Thyroid gland (tissue), 4 donors: ENCODE measurements around the gene RAD54L.

ENCODE experiments used
- POLR2A ChIP-seq, 2 donors: fragments of 450-650 bp; IDR thresholded peaks; one replicate each; pipeline ENCODE4 v1.6.1; 2017; ENCODE audit warnings: antibody characterized with exemption in 2 of 2, mild to moderate bottlenecking in 2 of 2, moderate library complexity in 1 of 2
- TF ChIP-seq, protein P1 (sequence below), 6 experiments: fragments of 200-600 bp in 3 of 6; fragments of 450-650 bp in 3 of 6; sonication (generic) in 3 of 6; IDR thresholded peaks; one replicate each; pipeline ENCODE4 v1.5.1; 2016 to 2019; ENCODE audit warnings: antibody characterized with exemption in 6 of 6, mild to moderate bottlenecking in 2 of 6, inconsistent platforms in 1 of 6, moderate library complexity in 1 of 6

GRCh38 chr1:46288485-46289133, 41.0 kb downstream of the RAD54L start:
- TF ChIP-seq, protein P1, sequence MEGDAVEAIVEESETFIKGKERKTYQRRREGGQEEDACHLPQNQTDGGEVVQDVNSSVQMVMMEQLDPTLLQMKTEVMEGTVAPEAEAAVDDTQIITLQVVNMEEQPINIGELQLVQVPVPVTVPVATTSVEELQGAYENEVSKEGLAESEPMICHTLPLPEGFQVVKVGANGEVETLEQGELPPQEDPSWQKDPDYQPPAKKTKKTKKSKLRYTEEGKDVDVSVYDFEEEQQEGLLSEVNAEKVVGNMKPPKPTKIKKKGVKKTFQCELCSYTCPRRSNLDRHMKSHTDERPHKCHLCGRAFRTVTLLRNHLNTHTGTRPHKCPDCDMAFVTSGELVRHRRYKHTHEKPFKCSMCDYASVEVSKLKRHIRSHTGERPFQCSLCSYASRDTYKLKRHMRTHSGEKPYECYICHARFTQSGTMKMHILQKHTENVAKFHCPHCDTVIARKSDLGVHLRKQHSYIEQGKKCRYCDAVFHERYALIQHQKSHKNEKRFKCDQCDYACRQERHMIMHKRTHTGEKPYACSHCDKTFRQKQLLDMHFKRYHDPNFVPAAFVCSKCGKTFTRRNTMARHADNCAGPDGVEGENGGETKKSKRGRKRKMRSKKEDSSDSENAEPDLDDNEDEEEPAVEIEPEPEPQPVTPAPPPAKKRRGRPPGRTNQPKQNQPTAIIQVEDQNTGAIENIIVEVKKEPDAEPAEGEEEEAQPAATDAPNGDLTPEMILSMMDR (IDR thresholded peaks at IDR 0.05): no peak
- TF ChIP-seq POLR2A (IDR thresholded peaks at IDR 0.05): no peak
